C4-2B (cell line): ENCODE results near the gene AR.
"Not testable (repeated sequence)": the region's sequence is repeated elsewhere in the genome, so short reads cannot be mapped to it uniquely, and the experiment has no call there.

Experiments
- H3K27ac ChIP-seq: fragments of 450-650 bp; 2 replicates; pipeline ENCODE4 v1.5.1; 2017
- ZFX ChIP-seq: fragments of 450-650 bp; IDR thresholded peaks from 2 replicates; pipeline ENCODE4 v1.6.1; 2017
- TF ChIP-seq, protein P1 (sequence below): fragments of 450-650 bp; conservative IDR thresholded peaks from 2 replicates; pipeline ENCODE4 v1.5.1; 2017; ENCODE audit warnings: mild to moderate bottlenecking

AR gene

DNA sequence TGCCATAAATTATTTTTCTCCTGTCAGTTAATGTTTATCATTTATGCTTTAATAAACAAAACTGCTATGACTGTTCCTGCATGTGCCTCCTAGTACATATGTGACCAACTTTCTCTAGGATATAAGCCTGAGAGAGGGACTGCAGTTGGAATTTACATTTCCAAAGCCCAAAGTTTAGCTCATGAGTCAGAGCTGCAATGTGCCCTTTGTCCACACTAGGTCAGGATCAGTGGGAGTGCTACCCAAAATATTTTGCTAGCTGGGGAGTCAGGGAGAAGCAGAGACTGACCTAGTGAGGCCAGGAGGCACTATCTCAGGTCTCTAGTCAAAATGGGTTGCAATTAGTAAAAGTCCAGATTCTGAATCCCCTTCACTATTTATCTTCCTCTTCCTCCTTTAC is 92.7 kb downstream of the AR start:
- no peak for TF ChIP-seq ZFX
- TF ChIP-seq, protein P1, sequence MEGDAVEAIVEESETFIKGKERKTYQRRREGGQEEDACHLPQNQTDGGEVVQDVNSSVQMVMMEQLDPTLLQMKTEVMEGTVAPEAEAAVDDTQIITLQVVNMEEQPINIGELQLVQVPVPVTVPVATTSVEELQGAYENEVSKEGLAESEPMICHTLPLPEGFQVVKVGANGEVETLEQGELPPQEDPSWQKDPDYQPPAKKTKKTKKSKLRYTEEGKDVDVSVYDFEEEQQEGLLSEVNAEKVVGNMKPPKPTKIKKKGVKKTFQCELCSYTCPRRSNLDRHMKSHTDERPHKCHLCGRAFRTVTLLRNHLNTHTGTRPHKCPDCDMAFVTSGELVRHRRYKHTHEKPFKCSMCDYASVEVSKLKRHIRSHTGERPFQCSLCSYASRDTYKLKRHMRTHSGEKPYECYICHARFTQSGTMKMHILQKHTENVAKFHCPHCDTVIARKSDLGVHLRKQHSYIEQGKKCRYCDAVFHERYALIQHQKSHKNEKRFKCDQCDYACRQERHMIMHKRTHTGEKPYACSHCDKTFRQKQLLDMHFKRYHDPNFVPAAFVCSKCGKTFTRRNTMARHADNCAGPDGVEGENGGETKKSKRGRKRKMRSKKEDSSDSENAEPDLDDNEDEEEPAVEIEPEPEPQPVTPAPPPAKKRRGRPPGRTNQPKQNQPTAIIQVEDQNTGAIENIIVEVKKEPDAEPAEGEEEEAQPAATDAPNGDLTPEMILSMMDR, result no peak
- no peak overlapping the region for H3K27ac ChIP-seq

DNA sequence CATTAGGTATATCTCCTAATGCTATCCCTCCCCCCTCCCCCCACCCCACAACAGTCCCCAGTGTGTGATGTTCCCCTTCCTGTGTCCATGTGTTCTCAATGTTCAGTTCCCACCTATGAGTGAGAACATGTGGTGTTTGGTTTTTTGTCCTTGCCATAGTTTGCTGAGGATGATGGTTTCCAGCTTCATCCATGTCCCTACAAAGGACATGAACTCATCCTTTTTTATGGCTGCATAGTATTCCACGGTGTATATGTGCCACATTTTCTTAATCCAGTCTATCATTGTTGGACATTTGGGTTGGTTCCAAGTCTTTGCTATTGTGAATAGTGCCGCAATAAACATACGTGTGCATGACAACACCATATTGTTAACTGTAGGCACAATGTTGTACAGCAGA is 93.5 kb downstream of the AR start:
- H3K27ac ChIP-seq, result not testable (repeated sequence)

DNA sequence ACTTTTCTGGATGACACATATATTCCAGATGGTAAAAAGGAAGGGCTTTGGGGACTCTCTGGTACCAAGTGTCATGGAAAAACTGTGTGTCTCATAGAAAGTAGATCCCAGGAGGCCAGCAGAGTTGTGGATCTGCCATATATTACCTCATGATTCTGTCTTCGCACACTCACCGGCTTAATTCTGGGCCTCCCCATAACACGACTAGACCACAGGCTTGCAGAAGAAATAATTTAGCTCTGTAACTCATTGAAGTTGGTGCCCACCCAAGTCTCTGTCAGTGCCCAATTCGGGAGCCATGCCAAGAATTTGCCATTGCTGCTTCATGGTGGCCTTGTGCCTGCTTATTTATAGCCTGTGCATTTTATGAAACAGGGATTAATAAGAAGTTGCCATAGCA is 104.5 kb downstream of the AR start:
- TF ChIP-seq ZFX, result no peak
- TF ChIP-seq, protein P1, result no peak
- H3K27ac ChIP-seq, result no peak overlapping the region

DNA sequence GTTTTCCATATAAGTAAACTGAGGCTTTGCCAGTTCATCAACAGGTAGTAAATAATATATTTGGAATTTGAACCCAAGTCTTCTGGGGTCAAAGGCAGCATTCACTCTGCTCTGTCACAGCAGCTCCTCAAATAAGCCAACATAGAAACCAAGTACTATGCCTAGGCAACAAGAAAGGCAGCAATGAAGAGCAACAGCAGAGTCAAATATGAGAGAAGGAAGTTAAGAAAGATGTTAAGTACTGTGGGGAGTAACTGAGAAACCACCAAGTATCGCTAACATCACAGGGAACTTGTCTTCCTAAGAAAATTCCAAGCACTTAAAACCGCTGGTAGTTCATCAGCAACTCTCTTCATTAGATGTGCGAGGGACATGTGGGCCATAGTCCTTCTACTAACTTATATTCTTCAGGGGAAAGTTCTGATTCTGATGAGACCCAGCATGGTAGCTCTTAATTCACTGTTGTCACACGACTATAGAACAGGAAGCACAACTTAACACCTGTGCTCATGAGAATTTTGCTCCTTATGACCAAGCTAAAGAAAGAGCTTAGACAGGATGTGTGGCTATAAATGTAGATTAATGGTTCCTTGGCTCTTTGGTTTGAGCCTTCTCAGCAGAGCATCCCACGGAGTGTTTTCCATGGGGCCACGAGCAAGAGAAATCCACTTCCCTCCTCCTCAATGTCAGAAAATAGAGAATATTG is 107.8 kb downstream of the AR start:
- TF ChIP-seq, protein P1, result no peak
- no peak for TF ChIP-seq ZFX
- H3K27ac ChIP-seq, result no peak overlapping the region

DNA sequence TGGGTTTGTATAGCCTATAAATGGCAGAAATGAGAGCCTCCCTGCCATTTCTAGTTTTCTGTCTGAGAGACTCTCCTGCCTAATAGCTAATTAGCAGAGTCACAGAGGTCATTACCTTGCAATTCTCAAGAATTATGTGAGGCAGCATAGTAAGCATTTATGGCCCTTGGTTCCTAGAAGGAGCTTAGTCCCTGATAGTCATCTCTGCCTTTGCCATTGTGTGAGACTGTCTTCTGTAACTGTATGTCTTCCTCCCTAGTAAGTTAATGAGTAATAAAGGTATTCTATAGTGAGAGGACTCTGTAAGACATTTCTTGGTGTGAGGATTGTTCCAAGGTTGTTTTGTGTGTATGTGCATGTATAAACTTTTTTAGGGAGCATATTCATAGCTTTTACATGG is 108.7 kb downstream of the AR start:
- H3K27ac ChIP-seq, result no peak overlapping the region
- no peak for TF ChIP-seq ZFX
- TF ChIP-seq, protein P1, result no peak

DNA sequence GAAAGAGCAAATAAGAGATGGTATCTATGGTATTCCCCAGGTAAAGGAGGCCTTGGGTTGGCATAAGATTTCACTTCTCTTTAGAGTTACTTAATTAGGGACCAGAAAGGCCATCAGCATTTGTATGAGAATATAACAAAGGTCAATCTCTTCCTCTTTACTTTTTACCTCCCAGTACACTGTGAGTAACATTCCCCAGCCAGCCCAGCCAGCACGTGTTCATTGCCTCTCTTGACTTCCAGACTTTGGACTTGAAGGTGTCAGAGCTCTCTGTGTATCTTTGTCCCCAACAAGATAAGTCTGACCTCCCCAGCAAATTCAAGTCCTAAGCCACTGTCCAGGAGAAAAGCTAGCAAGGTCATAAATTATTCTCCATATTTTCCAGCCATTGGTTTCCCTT is 110.5 kb downstream of the AR start:
- no peak overlapping the region for H3K27ac ChIP-seq
- TF ChIP-seq, protein P1, result no peak
- no peak for TF ChIP-seq ZFX

DNA sequence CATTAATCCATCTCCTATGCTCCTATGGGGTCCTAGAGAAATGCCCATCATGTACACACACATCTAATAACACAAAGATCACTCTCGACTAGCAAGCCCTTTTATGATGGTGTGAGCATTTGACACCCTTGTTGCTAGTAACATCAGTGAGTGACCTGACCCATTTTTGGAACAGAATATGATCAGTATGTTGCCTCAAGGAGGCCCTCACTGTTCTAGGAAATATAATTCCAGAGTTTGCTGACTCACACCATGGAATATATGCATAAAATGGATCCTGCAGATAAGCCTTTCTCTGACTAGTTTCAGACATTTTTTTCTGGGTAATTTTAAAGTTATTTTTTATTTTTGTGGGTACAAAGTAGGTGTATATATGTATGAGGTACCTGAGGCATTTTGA is 121.8 kb downstream of the AR start:
- no peak overlapping the region for H3K27ac ChIP-seq
- TF ChIP-seq, protein P1, result no peak
- TF ChIP-seq ZFX, result no peak

DNA sequence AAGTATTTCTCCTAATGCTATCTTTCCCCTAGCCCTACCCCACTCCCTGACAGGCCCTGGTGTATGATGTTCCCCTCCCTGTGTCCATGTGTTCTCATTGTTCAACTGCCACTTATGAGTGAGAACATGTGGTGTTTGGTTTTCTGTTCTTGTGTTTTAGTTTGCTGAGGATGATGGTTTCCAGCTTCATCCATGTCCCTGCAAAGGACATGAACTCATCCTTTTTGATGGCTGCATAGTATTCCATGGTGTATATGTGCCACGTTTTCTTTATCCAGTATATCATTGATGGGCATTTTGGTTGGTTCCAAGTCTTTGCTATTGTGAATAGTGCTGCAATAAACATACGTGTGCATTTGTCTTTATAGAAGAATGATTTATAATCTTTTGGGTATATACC is 126.9 kb downstream of the AR start:
- H3K27ac ChIP-seq, result not testable (repeated sequence)
